ENCODE data around the gene LGALS3BP. TPM values are rescaled to one million over a fixed set of nuclear protein-coding genes. Genes with fewer than 3 reads are reported as not detected.

Gene LGALS3BP
- total and polyA plus RNA-seq, 2 of the 13 experiments (the other 11 are each of a cell fraction or from before 2014, with no cell fraction given), result 137 to 332 TPM

DNA sequence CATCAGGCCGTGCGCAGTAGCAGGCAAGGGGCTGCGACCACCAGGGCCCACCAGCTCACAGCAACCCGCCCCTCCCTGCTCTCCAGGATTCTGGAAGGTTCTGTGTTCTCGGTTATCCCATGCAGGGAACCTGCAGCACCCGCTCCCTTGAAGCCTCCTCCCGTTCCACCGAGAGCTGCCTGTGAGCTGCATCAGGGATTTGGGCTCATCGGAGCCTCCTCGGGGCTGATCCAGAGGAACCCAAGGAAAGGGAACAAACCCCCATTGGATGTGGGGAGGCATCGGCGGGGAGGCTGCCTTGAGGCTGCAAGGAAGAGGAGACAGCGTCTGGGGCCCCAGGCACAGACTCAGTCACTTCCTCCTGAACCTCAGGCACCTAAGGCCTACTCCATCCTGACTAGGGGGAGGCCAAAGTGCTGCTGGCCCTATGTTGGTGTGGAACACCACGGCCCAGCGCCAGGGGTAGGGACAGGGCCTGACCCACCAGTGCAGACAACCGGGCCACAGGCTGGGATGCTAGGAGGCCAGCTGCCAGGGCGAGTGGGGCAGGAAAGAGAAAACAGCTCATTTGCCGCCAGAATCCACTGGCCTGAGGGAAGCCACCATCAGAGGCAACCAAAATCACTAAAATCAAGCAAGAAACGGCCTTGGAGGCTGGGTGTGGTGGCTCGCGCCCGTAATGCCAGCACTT is 14.4 kb upstream of the LGALS3BP start:
- in situ Hi-C loops (cut with HindIII; ENCODE audit: extremely low pct_ligation_motif_present, low pct_unique_long_range_greater_than_20kb), result no loop called here
- Histone ChIP-seq H3K9ac (ENCODE audit: insufficient read depth, low read depth, low read length) (no peak overlapping the region), H3K4me2 (ENCODE audit: low read depth, low read length) (no peak overlapping the region), H3K27ac (ENCODE audit: extremely low read length, insufficient read depth, low read length) (no peak overlapping the region), H3K4me1 (ENCODE audit: insufficient read depth, low read length) (no peaks in the 10 kb centered on the region), H3K4me3 (replicated peaks in 1 of 3; ENCODE audit: insufficient read depth in 1 of 3, low read depth in 2 of 3, low read length in 3 of 3) (no peak overlapping the region), H3K27me3 (ENCODE audit: control insufficient read depth in 1 of 2, insufficient read depth in 2 of 2, low read length in 2 of 2) (no peaks in the 10 kb centered on the region), H3K9me3 (ENCODE audit: low read length) (no peaks in the 10 kb centered on the region), H3K79me2 (ENCODE audit: insufficient read depth, low read length) (peaks cover 3% of the 10 kb centered on the region), H2AFZ (ENCODE audit: low read length) (no peak overlapping the region), H4K20me1 (ENCODE audit: insufficient read depth, low read length) (no peaks in the 10 kb centered on the region; the same call in 1 of the 2 replicates), H3K36me3 (replicated peaks in 1 of 2; ENCODE audit: control insufficient read depth in 1 of 2, insufficient read depth in 2 of 2, low read length in 2 of 2) (peaks cover 32 to 58% of the 10 kb centered on the region in 2 experiments)
- no TSS peak for BruUV-seq (replicated peaks)
- POLR2A ChIA-PET, result interaction anchor here (1.0 kb wide), 1 partner anchor 16 kb away, joined by 3 read pairs; the partner anchor contains the start of gene CANT1
- intact Hi-C loops (cut with micrococcal nuclease; ENCODE audit: unreplicated experiment), result loop anchor here (2.0 kb wide), 1 partner anchor 51 kb away; no protein-coding TSS in a partner anchor
- WGBS (ENCODE audit: low lambda C conversion rate), result 95% methylated on average over 22 of the region's 22 CpGs
- CTCF ChIA-PET (ENCODE audit: low intra/inter-chr PET ratio, low total read pairs), result interaction anchor here (1.4 to 1.8 kb wide), 3 partner anchors 48 to 399 kb away, joined by 6 to 9 read pairs (median 6); no protein-coding TSS in a partner anchor
- ATAC-seq (peak; percentile 19), FAIRE-seq (no peak), DNase-seq (ENCODE audit: low spot score) (no peak)
- TF ChIP-seq PRPF4 (IDR thresholded peaks at IDR 0.05; ENCODE audit: low read depth, low read length, poor library complexity, severe bottlenecking) (no peak), NFE2L1 (CRISPR knock-in tag; IDR thresholded peaks at IDR 0.05; ENCODE audit: borderline replicate concordance) (no peak), REST (IDR thresholded peaks at IDR 0.05; ENCODE audit: borderline replicate concordance in 1 of 2, low read depth in 1 of 2, low read length in 2 of 2) (no peak), SMAD9 (CRISPR knock-in tag; IDR thresholded peaks at IDR 0.05) (no peak), ZNF792 (CRISPR knock-in tag; IDR thresholded peaks at IDR 0.05) (no peak), ZNF749 (CRISPR knock-in tag; IDR thresholded peaks at IDR 0.05; ENCODE audit: borderline replicate concordance) (no peak), MTA1 (CRISPR knock-in tag; IDR thresholded peaks at IDR 0.05; ENCODE audit: borderline replicate concordance) (0 out of 2 replicates have a peak, but pooled peaks have one; percentile 1), ZNF33B (CRISPR knock-in tag; IDR thresholded peaks at IDR 0.05) (no peak), ZNF264 (CRISPR knock-in tag; IDR thresholded peaks at IDR 0.05) (no peak), AGO2 (optimal IDR thresholded peaks at IDR 0.05; ENCODE audit: low read depth, low read length) (peak; percentile 65), ZNF567 (CRISPR knock-in tag; IDR thresholded peaks at IDR 0.05; ENCODE audit: borderline replicate concordance) (no peak)
- TF ChIP-seq, protein P1, sequence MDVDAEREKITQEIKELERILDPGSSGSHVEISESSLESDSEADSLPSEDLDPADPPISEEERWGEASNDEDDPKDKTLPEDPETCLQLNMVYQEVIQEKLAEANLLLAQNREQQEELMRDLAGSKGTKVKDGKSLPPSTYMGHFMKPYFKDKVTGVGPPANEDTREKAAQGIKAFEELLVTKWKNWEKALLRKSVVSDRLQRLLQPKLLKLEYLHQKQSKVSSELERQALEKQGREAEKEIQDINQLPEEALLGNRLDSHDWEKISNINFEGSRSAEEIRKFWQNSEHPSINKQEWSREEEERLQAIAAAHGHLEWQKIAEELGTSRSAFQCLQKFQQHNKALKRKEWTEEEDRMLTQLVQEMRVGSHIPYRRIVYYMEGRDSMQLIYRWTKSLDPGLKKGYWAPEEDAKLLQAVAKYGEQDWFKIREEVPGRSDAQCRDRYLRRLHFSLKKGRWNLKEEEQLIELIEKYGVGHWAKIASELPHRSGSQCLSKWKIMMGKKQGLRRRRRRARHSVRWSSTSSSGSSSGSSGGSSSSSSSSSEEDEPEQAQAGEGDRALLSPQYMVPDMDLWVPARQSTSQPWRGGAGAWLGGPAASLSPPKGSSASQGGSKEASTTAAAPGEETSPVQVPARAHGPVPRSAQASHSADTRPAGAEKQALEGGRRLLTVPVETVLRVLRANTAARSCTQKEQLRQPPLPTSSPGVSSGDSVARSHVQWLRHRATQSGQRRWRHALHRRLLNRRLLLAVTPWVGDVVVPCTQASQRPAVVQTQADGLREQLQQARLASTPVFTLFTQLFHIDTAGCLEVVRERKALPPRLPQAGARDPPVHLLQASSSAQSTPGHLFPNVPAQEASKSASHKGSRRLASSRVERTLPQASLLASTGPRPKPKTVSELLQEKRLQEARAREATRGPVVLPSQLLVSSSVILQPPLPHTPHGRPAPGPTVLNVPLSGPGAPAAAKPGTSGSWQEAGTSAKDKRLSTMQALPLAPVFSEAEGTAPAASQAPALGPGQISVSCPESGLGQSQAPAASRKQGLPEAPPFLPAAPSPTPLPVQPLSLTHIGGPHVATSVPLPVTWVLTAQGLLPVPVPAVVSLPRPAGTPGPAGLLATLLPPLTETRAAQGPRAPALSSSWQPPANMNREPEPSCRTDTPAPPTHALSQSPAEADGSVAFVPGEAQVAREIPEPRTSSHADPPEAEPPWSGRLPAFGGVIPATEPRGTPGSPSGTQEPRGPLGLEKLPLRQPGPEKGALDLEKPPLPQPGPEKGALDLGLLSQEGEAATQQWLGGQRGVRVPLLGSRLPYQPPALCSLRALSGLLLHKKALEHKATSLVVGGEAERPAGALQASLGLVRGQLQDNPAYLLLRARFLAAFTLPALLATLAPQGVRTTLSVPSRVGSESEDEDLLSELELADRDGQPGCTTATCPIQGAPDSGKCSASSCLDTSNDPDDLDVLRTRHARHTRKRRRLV (CRISPR knock-in tag; IDR thresholded peaks at IDR 0.05), result no peak
- TF ChIP-seq, protein P2, sequence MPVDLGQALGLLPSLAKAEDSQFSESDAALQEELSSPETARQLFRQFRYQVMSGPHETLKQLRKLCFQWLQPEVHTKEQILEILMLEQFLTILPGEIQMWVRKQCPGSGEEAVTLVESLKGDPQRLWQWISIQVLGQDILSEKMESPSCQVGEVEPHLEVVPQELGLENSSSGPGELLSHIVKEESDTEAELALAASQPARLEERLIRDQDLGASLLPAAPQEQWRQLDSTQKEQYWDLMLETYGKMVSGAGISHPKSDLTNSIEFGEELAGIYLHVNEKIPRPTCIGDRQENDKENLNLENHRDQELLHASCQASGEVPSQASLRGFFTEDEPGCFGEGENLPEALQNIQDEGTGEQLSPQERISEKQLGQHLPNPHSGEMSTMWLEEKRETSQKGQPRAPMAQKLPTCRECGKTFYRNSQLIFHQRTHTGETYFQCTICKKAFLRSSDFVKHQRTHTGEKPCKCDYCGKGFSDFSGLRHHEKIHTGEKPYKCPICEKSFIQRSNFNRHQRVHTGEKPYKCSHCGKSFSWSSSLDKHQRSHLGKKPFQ (CRISPR knock-in tag; IDR thresholded peaks at IDR 0.05; ENCODE audit: insufficient replicate concordance), result no peak

All from HepG2 (cell line).